DMS53 treated with DMSO at 0.1 percent for 48 hours (cell line): ENCODE measurements around the gene CYP26A1.
A peak's percentile ranks its signal among the peaks of the same experiment; 100 is the strongest.

ENCODE experiments used
- DNase-seq: peaks from one replicate; lab custom pipeline; 2025; ENCODE audit not compliant: unreplicated experiment; lab: John Stamatoyannopoulos, UW

Gene CYP26A1

GRCh38 chr10:93115661-93116383, 42.1 kb downstream of the CYP26A1 start:
- DNase-seq = peak; percentile 43

GRCh38 chr10:93121311-93121710, 47.6 kb downstream of the CYP26A1 start:
- DNase-seq = no peak

DNA sequence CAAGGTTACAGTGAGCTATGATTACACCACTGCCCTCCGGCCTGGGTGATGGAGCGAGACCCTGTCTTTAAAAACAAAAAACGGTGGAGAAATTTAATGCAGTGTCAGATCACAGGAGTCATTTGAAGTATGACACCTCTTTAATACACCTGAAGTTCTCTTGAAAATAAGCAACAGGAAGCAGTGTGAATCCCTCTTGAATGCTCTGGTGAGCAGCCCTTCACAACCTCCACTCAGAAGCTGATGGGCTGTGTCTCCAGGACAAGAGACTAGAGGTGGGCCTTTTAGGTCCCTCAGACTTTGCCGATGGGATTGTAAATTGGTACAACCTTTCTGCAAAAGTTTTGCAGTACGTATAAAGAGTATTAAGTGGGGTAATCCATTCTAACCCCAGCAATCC, 50.1 kb downstream of the CYP26A1 start:
- DNase-seq = no peak

DNA sequence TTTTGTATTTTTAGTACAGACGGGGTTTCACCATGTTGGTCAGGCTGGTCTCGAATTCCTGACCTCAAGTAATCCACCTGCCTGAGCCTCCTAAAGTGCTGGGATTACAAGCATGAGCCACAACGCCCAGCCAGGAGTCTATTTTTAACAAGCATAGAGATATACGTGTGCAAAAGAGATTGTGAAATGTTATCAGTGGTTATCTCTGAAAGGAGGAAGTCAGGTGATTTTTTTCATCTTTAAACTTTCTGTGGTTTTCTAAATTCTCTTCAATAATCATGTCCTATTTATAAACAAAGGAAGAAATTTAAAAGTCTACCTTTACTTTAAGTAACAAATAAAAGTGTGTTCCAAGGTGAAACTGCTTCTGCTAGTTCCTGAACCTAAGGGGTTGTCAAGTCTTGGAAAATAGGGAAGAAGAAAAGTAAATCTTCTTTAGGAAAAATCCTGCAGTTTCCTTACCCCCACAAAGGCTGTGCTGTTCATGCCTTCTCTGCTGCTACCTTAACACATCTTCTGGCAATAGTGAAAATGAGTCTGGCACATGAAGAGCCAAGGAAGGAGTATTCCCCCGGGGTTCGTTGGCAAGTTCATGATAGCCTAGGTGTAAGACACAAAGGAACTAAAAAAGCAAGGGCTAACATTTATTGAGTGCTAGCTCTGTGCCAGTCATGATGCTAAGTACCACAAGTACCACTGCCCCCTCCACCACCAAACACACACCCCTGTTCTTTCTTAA, 51.1 kb downstream of the CYP26A1 start:
- no peak for DNase-seq

- no peak for DNase-seq
Observed at GRCh38 chr10:93125966-93126365, 52.3 kb downstream of the CYP26A1 start.

- no peak for DNase-seq
Observed at GRCh38 chr10:93126483-93127052, 52.9 kb downstream of the CYP26A1 start.
